Fibroblast of skin of left biceps (primary cell): Measurements from ENCODE around the gene GALNT4.

Source experiments
- DNase-seq, 2 experiments: peaks; one replicate each; pipeline ENCODE4 v3.0.0-alpha.2; 2013; ENCODE audit warnings: low read depth in 2 of 2

Gene GALNT4

DNA sequence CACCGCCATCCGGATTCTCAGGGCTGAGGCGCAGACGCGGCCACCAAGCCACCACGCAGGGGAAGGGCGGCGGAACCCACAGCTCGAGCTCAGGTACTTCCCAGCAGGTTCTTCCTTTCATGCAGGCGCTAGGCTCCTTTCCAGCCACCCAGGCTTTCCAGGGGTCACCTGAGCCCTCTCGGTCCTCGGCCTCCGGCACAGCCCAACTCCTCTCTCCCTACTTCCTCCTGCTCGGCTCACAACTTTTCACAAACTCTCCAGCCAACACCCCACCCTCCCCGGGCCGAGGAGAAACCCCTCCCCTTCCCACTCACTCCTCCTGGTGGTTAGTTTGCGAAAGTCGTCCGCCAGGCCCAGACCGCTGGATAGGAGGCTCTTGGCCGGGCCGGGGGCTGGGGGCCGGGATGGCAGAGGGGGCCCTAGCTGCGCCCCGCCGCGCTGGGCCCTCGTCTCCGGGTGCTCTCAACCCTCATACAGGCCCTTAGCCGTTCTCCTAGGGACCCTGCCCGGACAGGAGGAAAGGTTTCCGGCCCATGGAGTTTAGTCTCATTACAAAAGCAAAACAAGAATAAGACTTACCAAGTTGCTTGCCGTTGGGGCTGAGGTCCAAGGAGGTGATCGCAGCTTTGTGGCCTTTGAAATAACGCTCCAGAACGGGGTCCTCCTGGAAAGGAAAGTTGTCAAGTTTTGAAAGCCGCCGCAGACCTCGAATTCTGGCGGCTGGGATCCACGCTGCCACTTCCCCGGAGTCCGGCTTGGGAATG lies at the start of gene GALNT4:
TSS of gene GALNT4 (minus strand) at position 256 of the 764 bp plus-strand sequence. CDS start at position 9, 247 bp downstream.
- peak; percentile 58 to 60 for DNase-seq

DNA sequence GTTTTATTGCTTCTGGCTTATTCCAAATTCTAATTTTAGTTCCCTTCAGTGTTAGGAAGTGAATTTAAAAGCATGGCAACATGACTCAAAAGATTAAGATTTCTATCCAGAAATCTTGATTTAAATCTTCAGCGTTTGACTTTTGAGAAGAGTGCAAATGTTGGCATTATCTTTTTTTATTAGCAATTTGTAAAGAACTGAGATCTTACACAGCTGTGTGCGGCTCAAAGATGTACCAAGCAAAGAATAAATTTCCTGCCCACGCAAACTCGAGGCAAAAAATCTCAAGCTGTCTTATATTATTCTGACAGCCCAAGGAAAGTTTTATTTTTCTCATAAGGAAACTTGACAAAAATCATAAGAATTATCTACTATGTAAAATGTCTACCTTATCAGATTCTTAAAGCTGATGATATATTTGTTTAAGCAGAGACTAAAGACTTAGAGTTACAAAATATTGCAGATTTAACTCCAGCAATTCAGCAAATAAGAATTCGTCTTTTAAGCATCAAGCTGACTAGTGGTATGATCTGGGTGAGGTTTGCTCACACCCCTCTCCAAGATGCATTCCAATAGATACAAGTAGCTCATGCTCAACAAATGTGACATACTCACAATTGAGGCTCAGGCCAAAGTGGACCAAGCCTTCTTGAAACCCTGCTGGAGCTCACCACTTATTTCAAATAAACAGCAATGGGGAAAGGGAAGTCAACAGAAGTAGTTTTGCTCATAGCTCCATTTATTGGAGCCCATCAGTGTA lies 48.6 kb upstream of the GALNT4 start:
- no peak for DNase-seq

DNA sequence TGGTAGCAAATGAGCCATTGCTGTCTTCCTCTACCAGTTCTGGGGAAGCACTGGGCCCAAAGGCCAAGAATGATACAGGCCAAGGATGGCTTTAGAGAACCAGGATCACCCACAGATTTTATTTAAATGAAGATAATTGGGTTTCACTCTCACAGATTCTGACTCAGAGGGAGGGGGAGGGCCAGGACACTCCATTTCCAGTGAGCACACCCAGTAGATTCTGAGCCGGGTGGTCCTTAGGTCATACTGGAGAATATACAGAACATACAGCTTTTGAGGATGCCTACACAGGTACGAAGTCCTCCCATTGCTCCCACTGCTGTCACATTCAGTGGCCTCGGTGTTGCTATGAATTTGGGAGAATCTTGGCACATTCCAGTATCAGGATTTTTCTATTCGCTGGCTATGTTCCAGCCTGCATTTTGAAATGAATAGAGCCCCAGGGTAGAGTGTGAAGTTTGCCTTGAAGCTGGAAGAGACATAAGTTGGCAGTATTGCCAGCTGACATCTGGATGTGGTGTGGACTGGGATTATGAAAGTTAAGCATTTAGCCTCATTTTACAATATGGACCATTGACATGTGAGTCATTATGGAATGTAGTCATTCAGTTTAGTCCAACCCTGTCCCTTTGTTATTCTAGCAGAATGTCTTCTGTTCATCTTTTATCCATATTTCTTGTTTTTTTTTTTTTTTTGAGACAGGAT lies 47.0 kb upstream of the GALNT4 start:
- peak; percentile 31 to 39 for DNase-seq

DNA sequence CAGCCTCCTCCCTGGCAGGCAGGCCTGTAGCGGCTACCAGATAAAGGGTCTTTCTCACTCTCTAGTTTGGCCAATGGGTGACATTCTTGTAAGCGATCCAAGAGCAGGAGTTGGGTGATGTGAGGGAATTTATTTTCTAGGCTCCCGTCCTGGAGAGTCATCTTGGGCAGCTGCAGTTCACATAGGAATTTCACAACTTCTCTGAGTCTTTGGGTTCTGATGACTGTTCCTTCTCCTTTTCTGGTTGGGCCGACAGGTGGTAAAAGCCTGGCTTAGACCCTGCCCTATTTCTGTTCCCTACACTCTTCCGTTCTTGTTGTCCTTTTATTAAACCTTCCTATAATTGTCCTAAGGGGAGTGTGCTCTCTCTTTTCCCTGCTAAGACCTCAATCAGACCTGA lies 43.9 kb upstream of the GALNT4 start:
- DNase-seq: no peak

DNA sequence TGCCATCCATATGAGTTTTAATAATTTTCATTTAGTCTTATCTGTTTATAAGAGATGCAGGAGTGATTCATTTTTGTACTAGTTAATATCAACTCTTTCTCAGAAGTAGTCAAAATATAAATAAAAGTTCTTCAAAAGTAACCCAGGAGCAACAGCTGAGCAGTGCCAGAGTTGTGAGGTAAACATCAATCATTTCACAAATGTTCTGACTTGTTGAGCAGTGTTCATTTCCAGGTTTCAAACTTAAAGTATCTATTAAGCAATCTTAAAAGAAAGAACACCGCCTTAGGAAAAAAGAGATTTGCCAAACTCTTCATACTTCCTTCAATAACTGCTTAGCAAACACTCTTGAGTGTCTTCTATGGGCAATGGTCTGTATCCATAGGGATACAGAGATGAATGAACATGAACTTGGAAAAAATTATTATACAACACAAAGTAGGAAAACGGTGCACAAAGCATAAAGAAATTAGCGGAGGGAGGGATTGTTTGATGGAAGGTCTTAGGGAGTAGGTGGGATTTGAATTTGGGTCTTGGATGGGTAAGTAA lies 43.2 kb upstream of the GALNT4 start:
- no peak for DNase-seq

DNA sequence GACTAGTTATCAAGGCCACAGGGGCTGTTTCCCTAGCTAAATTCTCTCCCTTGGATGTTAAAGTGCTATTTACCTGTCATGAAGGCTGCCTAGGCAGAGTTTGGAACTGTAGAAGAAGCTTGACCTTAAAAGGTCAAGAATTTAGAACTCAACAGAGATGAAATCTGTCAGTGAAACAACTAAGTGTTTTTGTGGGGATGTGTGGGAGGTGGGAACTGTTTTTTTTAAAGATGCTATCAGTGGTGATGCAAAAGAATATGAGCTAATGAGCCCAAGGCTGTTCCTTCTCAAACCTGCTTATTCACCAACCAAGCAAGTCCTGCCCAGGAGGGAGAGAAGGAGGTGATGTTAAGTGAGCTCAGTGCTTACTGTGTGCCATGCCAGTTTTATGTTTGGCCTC lies 42.0 kb upstream of the GALNT4 start:
- no peak for DNase-seq

DNA sequence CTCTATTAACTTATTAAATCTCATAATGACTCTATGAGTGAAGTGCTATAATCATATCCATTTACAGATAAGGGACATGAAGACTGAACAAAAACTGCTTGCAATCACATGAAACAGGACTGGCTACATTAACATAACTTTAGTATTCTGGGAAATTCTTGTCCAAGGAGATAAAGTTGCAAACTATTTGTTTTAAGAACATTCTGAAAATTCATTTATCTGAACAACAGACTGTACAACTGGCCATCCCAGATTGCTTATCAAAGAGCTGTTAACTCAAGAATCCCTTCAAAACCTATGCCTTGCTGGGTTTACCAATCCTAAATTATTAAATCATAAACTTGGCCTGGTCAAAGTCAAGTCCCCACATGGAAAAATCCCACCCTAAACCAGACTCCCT lies 40.4 kb upstream of the GALNT4 start:
- no peak for DNase-seq

DNA sequence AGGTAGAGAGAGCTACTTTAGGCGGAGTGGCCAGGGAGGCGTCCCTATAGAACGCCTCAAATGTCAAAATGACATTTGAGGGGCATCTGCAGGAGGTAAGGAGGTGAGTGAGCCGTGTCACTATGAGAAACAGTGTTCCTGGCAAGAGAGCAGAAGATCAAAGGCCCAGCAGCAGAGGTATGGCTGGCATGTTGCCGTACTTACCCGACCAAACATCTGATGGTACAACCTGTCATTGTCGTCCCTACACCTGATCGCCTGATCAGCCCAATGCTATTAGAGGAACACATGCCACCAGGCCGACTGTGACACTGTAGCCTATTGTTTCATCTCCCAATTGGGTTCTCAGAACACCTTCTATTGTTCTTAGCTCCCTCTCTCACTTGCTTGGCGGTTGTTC lies 35.2 kb upstream of the GALNT4 start:
- DNase-seq: no peak

DNA sequence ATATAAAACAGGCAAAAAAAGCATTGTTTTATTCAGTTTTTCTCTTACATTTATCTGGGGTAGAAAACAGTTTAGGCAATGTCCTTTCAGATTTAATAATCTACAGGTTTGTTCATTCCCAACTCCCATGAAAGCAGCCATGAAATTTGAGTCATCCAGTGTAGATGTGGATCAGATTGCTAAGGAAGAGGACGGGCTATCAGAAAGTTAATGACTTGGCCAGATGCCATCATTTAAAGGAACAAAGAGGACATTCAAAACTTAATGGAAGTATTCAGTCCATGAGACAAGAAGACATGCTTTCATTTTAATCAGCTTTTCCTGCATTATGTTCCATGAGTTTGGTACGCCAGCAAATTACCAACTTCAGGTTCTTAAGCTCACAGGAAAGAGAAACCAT lies 32.4 kb upstream of the GALNT4 start:
- DNase-seq: no peak

DNA sequence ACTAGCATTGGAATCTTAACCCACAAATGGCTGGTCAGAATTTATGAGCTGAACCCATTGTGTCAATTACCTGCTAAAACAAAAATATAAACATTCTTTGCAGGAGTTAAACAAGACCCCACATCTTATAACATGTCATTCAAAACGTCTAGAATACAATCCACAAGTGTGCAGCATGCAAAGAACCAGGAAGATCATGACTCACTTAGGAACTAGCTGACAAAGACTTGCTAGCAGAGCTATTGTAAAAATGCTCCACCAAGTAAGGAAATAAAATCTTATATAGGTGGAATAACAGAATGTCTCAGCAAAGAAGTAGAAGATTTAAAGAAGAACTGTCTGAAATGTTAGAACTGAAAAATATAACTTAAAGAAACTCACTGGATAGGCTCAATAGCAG lies 27.8 kb upstream of the GALNT4 start:
- DNase-seq: no peak

DNA sequence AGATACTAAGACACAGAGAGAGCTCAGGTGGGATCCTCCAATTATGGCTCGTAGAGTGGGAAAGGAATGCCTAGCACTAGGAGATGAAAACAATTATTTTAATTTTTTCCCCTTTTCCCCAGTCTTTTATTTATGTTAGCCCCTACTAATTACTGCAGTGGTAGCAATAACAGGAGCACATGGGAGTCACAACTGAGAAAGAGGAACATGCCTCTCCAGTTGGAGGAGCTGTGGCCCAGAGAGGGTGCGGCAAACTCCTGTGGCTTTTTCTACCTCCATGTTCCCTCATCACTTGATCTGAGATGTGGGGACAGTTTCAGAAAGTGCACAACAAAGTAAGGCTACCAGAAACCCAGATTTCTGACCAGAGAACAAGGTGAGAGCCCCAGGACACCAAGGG lies 27.2 kb upstream of the GALNT4 start:
- no peak for DNase-seq

DNA sequence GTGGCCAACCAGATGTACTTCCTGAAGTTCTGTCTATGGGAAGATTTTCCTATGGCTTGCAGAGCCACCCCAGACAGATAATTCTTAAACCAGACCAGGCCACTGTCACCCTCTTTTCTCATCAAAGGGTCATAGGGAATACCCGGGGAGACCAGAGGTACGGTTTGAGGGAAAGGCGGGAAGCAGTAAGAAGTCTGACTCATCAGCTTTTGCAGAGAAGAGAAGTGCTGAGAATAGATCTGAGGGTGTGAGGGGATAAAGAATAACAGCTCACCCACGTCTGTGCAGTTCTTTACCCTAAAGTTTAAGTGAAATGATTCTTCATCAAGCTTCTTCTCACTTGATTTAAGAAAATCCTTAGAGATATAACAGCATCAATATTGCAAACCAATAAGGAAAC lies 22.5 kb upstream of the GALNT4 start:
- DNase-seq: no peak

DNA sequence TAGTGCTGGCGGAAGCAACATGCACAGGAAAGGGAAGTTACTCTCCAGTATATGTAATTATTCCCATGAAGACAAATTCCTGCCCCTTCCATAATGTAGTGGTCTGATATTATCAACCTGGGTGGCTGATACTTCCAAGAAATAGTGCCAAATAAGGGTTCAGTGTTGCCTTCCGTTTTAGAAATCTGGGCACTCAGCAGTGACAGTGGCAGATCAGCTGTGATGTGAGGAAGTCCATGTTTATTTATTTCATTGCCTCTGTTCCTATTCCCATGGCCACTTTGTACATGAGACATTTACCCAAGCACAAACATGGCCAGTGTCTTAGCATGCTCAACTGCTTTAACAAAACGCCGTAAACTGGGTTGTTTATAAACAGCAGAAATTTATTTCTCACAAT lies 21.6 kb upstream of the GALNT4 start:
- no peak for DNase-seq

DNA sequence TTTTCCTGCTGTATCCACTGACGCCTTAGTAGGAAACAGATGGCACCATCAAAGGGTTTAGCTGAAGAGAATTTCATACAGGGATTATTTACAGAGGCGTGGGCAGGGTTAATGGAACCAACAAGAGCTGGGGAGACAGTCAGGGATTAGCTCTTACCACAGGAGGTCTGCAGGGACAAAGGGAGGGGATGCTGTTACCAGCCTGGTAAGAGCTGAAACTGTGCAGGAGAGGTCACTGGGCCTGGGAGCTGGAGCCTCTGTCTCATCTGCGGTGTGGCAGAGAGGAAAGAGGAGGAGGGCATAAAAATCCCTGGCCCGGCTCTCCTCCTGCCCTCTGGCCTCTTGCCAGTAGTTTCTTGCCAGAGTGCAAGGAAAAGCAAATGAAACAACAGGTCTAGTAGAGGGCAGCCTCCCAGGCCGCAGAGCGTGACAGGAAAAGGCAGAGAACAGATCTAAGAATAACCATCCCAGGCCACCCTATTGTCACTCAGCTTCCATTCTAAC lies 20.1 kb upstream of the GALNT4 start:
- DNase-seq: no peak

DNA sequence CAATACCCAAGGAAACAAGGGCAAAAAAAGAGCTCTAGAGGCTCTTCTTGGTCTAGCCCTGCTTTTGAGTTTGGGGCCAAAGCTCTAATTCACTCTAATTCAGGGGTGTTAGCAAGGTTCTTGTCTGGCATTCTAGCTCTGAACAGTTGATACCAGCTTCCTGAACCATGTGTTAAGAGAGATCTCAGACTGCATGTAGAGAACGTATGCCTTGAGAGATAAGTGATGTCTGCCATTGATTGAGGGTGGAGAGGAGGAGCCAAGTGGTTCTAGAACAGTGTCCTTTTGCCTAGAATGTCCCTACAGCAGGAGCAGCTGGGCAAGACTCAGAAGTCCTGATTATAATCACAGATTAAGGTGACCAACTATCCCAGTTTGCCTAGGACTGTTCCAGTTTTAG lies 19.4 kb upstream of the GALNT4 start:
- no peak for DNase-seq

DNA sequence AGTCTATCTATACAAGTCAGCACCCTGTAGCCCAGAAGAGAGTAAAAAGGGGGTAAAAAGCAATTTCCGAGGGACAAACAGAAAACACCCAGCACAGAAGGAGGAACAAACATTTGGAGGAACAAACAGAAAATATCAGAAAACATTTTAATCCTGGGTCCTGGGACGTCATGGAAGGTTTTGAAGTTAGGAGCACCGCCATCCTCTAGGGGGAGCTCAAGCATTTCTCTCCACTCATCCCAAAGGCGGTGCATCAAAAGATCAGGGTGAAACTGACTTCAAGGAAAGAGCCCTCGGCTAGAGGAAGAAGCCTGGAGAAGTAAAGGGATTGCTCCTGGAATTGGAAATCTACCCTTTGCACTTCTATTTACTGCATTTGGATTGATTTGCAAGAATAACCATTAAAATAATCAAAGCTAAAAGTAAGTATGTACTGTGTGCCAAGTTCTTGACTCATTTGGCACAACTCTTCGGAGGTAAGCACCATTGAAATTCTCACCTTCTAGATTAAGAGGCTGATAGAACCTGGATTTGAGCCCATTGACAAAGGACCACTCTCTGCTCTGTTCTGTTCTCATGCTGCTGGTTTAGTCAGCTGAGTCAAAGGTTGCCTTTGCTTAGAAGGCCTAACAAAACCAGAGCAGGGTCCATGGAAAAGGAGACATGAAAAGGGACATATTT lies 18.5 kb upstream of the GALNT4 start:
- DNase-seq: peak; percentile 58 to 60

DNA sequence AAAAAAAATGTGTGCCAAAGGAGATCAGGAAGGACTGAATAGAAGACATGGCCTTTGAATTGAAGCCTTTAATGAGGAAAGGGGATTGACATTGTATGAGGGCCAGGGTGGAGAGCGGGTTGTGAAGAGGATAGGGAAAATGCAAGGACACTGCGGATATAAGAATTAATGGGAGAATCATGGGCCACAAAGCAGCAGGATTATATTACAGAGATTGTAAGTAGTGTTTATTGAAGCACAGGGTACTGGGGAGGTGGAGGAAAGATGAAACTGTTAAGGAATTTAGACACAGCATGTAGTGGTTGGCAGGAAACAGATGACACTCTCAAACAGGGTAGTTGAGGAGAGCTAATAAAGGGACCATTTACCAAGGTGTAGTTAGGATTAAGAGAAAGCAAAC lies 17.6 kb upstream of the GALNT4 start:
- no peak for DNase-seq

DNA sequence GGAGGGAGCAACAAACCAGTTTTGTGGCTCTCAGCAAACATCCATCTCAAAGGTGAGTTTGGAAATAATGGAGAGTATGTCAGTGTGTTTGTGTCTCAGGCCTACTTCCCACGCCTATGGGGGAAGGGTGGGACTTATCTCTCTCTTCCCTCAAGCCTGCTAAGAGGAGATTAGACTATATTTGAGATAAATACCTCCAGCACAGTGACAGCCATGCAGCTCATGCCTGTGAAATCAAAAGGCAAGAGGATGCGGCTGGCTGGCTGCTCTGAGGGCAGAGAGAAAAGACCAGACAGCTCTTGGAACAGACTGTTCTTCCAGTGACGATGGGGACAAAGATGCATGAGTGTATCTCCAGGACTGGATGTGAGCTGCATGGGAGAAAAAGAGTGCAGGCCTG lies 16.0 kb upstream of the GALNT4 start:
- DNase-seq: no peak

DNA sequence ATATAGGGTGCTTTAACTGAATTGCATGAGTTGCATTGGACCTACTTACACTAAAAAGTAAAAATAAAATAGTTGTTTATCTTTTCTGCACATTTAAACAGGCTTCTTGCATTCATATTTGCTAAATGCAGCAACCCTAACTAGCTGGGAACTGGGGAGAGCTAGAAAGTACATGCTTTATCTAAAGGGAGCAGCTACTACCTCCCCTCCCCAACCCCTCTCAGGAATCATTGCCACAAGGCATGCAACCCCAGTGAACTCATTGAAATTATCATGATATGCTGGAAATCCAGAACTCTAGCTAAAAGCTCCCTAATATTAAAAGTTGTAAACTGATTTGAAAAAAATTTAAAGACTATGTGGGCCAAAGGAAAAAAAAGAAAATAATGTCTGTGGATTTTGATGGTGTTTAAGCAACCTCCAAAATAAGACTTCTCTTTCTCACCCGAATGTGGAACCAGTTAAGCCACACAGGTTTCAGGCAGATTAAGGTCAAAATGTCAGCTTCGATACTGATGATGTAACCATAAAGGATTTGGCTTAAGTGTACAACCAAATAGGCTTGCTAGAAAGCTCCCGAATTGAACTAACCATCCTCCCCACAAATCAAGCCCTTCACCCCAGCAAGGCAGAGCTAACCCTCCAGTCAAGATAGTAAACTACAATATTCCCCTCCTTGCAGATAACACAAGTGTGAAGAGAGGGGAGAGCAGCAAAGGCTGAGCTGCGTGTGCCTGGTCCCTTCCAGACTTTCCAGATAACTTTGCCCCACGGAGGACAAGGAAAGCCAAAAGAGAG lies 15.0 kb upstream of the GALNT4 start:
- DNase-seq: no peak

DNA sequence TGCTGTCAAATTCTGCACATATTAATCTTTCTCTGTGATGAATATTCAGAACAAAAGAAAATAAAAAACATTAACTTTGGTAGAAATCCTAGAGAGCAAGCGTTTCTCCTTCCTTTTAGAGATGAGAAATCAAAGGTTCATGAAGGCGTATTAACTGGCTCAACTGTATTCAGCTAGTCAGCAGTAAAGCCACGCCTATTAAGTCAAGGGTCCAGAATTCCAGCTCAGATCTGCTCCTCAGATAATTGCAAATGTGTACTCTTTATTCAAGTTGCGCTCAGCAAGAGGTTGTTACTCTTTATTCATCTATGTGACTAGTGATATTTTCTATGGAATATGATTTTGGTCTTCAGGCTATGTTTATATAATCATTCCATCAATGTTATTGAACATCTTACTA lies 14.3 kb upstream of the GALNT4 start:
- no peak for DNase-seq

DNA sequence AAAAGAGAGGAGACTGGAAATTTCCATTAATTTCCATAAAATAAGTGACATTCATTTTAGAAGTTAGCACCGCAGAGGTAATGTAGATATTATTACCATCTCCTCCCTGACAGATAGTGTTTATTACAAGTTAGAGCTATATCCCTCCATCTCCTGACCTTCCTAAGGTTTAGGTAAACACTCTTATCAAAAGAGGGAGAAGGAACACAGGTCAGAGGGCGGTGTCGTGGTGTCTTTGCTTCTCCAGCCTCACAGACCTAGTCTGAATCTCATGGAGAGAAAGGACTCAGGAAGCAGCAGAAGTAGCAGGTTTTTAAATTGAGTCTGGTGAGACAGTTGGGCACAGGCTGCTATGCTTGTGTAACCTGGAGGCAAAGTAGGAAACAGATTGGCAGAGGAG lies 12.8 kb upstream of the GALNT4 start:
- DNase-seq: no peak
